Loucy (cell line): ENCODE data around the gene FRAS1.

Source experiments
- H2AFZ ChIP-seq: fragments of 200-600 bp; sonication (generic); 2 replicates; pipeline ENCODE4 v1.6.0; 2016; ENCODE audit warnings: antibody characterized with exemption, mild to moderate bottlenecking, low read length, moderate library complexity
- H3F3A ChIP-seq: fragments of 200-600 bp; 2 replicates; pipeline ENCODE4 v1.6.0; 2016; ENCODE audit warnings: antibody characterized with exemption, low read depth, mild to moderate bottlenecking
- H3K27me3 ChIP-seq: fragments of 200-600 bp; sonication (generic); 2 replicates; pipeline ENCODE4 v1.6.1; 2014; ENCODE audit warnings: low read length, mild to moderate bottlenecking; ENCODE audit not compliant: insufficient read depth, poor library complexity, severe bottlenecking
- H3K36me3 ChIP-seq: fragments of 200-600 bp; sonication (generic); 2 replicates; pipeline ENCODE4 v1.6.1; 2016; ENCODE audit warnings: low read length; ENCODE audit not compliant: insufficient read depth
- H3K4me1 ChIP-seq: fragments of 200-600 bp; sonication (generic); 2 replicates; pipeline ENCODE4 v1.5.1; 2014; ENCODE audit warnings: low read length, mild to moderate bottlenecking; ENCODE audit not compliant: insufficient read depth, poor library complexity, severe bottlenecking
- H3K4me2 ChIP-seq: fragments of 200-600 bp; sonication (generic); 2 replicates; pipeline ENCODE4 v1.6.0; 2014; ENCODE audit warnings: antibody characterized with exemption, low read length, low read depth, mild to moderate bottlenecking; ENCODE audit not compliant: poor library complexity, severe bottlenecking
- H3K4me3 ChIP-seq: fragments of 200-600 bp; sonication (generic); 2 replicates; pipeline ENCODE4 v1.5.1; 2014; ENCODE audit warnings: low read length, mild to moderate bottlenecking, mixed read lengths; ENCODE audit not compliant: poor library complexity, severe bottlenecking
- H3K79me2 ChIP-seq: fragments of 200-600 bp; sonication (generic); 2 replicates; pipeline ENCODE4 v1.6.1; 2014; ENCODE audit warnings: low read length; ENCODE audit not compliant: insufficient read depth
- H3K9ac ChIP-seq: fragments of 200-600 bp; sonication (generic); 2 replicates; pipeline ENCODE4 v1.6.0; 2014; ENCODE audit warnings: mild to moderate bottlenecking, low read depth, low read length, moderate library complexity; ENCODE audit not compliant: poor library complexity, severe bottlenecking
- H3K9me2 ChIP-seq: fragments of 200-600 bp; sonication (generic); replicated peaks from 2 replicates; pipeline ENCODE4 v1.6.1; 2016; ENCODE audit warnings: low read depth, low read length, mixed read lengths
- H3K9me3 ChIP-seq: fragments of 200-600 bp; sonication (generic); 2 replicates; pipeline ENCODE4 v1.6.1; 2014; ENCODE audit warnings: mild to moderate bottlenecking, antibody characterized with exemption, low read length, low read depth; ENCODE audit not compliant: insufficient read depth
- H4K20me1 ChIP-seq: fragments of 200-600 bp; sonication (generic); 2 replicates; pipeline ENCODE4 v1.6.0; 2014; ENCODE audit warnings: antibody characterized with exemption, low read length, mild to moderate bottlenecking; ENCODE audit not compliant: insufficient read depth, poor library complexity, severe bottlenecking
- EZH2phosphoT487 ChIP-seq: fragments of 200-600 bp; IDR thresholded peaks from 2 replicates; pipeline ENCODE4 v1.6.1; 2018; ENCODE audit warnings: antibody characterized with exemption, mild to moderate bottlenecking, moderate library complexity, borderline replicate concordance
- TF ChIP-seq, protein P1 (sequence below): fragments of 200-600 bp; sonication (generic); conservative IDR thresholded peaks from 2 replicates; pipeline ENCODE4 v1.5.1; 2014; ENCODE audit warnings: mild to moderate bottlenecking, antibody characterized with exemption, low read length

Gene FRAS1

DNA sequence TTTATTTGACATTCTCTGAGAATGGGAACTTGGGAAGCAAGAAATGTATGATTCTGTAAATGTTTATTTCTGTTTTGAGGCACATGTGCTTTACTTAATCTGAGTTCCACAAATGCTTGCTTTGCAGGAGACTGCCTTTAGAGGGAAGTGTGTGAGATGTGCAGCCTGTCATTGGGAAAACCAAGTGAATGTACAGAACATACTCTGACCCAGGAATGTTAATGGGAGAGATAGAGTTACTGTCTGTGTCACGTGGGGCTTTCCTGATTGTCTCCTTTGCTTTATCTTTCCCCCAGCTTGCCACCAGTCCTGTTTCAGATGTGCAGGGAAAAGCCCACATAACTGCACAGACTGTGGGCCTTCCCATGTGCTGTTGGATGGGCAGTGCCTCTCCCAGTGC lies 275.9 kb downstream of the FRAS1 start:
- Histone ChIP-seq H3K4me3 (no peak overlapping the region), H3K9me2 (no peaks in the 10 kb centered on the region), H3K9ac (no peak overlapping the region), H4K20me1 (no peaks in the 10 kb centered on the region), H3K4me2 (no peak overlapping the region), H3K36me3 (no peaks in the 10 kb centered on the region), H2AFZ (no peak overlapping the region), H3F3A (no peaks in the 10 kb centered on the region), H3K27me3 (no peaks in the 10 kb centered on the region), H3K9me3 (no peaks in the 10 kb centered on the region), H3K4me1 (no peaks in the 10 kb centered on the region), H3K79me2 (no peaks in the 10 kb centered on the region)
- TF ChIP-seq, protein P1, sequence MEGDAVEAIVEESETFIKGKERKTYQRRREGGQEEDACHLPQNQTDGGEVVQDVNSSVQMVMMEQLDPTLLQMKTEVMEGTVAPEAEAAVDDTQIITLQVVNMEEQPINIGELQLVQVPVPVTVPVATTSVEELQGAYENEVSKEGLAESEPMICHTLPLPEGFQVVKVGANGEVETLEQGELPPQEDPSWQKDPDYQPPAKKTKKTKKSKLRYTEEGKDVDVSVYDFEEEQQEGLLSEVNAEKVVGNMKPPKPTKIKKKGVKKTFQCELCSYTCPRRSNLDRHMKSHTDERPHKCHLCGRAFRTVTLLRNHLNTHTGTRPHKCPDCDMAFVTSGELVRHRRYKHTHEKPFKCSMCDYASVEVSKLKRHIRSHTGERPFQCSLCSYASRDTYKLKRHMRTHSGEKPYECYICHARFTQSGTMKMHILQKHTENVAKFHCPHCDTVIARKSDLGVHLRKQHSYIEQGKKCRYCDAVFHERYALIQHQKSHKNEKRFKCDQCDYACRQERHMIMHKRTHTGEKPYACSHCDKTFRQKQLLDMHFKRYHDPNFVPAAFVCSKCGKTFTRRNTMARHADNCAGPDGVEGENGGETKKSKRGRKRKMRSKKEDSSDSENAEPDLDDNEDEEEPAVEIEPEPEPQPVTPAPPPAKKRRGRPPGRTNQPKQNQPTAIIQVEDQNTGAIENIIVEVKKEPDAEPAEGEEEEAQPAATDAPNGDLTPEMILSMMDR: no peak
- no peak for TF ChIP-seq EZH2phosphoT487

DNA sequence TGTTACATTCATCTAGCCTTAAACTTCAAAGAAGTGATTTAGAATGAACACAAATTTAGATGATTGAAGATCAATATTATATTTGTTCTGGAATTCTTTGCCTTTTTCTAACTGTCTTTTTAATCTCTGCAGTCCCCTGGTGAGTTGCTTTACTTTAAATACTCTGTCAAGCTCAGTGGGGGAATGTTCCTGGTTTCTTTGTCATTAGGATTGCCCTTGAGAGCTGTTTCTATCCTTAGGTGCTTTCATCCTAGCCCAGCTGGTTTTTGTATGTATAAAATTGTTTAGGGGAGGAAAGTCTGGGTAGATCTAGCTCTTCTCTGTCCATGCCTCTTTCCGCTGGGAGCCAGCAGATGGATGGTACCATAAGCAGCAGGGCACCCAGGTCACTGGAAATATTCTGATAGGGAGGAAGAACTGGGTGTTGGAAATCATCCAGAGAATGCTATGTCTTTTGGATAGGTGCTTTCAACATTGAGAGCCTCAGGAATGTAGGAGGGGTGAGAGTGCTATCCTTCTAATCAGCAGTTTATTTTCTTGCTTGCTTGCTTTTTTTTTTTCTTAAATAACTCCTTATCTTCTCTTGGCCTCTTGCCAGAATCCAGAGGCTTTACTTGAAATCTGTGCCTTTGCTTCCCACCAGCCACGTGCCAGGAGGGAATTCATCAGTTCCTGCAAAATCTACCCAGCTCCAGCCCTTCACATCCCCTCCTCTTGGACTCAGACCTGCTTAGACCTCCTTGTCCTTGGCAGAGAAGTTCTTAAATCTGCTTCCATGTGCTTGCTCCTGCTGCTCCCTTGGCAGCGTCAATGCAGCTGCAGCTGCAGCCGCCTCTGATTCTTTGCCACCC lies 279.2 kb downstream of the FRAS1 start:
- Histone ChIP-seq H3K36me3 (no peaks in the 10 kb centered on the region), H4K20me1 (no peaks in the 10 kb centered on the region), H3K4me3 (no peak overlapping the region), H3K79me2 (no peaks in the 10 kb centered on the region), H3F3A (no peaks in the 10 kb centered on the region), H3K4me2 (no peak overlapping the region), H3K9me3 (no peaks in the 10 kb centered on the region), H3K27me3 (no peaks in the 10 kb centered on the region), H2AFZ (no peak overlapping the region), H3K9me2 (no peaks in the 10 kb centered on the region), H3K4me1 (no peaks in the 10 kb centered on the region), H3K9ac (no peak overlapping the region)
- no peak for TF ChIP-seq EZH2phosphoT487
- TF ChIP-seq, protein P1: no peak

DNA sequence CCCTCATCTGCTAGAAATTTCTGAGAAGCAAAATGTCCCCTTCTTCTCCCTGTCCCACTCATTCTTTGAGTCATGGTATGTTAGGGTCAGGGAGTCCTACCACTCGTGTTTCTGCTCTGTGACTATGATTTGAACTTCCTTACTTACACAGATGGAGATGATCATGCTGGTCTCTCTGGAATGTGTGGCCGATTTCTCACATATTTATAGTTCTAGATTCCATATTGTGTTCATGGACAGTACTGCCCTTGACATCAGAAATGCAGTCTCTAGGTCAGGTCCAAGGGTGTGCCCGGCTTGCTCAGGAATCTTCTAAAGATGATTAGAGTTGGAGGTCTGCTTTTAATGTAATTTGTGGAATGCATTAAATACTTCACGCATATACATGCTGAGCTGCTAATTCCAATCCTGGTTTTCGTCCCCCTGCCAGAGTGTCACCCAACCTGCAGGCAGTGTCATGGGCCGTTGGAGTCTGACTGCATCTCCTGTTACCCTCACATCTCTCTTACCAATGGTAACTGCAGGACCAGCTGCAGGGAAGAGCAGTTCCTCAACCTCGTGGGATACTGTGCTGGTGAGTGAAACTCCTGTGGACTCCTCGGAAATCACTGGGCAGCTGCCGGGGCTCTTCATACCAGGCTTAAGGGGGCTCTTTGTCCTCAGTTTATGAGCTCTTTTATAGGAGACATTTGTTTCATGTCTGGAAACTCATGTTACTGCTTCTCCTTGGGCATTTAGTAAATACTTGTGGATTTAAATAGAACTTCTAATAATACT lies 280.3 kb downstream of the FRAS1 start:
- Histone ChIP-seq H3K79me2 (no peaks in the 10 kb centered on the region), H3K9ac (no peak overlapping the region), H3K4me3 (no peak overlapping the region), H3K9me3 (no peaks in the 10 kb centered on the region), H3F3A (no peaks in the 10 kb centered on the region), H3K4me1 (no peaks in the 10 kb centered on the region), H4K20me1 (no peaks in the 10 kb centered on the region), H3K36me3 (no peaks in the 10 kb centered on the region), H3K27me3 (no peaks in the 10 kb centered on the region), H2AFZ (no peak overlapping the region), H3K9me2 (no peaks in the 10 kb centered on the region), H3K4me2 (no peak overlapping the region)
- no peak for TF ChIP-seq EZH2phosphoT487
- TF ChIP-seq, protein P1: no peak
